DOHH2 (cell line): ENCODE measurements around the gene SORBS2.

ENCODE experiments used
- EZH2phosphoT487 ChIP-seq: fragments of 200-600 bp; sonication (generic); IDR thresholded peaks from 2 replicates; pipeline ENCODE4 v1.6.1; 2017; ENCODE audit warnings: borderline replicate concordance, mild to moderate bottlenecking, antibody characterized with exemption, low read length, moderate library complexity, mixed read lengths
- TF ChIP-seq, protein P1 (sequence below): fragments of 200-600 bp; sonication (generic); IDR thresholded peaks from one replicate; pipeline ENCODE4 v1.5.1; 2014; ENCODE audit warnings: antibody characterized with exemption, mild to moderate bottlenecking, low read depth, low read length; ENCODE audit not compliant: poor library complexity, severe bottlenecking

DNA sequence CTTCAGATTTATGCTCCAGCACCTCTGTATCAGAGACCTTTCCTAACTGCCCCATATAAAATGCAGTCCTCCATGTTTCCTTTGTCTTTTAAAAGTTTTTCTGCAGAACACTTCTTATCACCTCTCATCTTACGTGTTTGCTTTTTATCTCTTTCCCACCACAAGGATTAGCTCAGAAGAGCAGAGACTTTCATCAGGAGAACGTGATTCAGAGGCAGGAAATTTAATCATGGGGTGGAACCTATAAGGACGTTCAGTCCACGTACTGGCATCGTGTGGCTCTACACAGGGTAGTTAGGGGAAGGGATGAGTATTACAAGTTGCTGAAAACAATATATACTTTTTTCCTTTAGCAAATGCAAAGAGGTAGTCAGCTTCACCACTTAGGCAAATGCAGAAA is 98.7 kb downstream of the SORBS2 start:
- TF ChIP-seq, protein P1, sequence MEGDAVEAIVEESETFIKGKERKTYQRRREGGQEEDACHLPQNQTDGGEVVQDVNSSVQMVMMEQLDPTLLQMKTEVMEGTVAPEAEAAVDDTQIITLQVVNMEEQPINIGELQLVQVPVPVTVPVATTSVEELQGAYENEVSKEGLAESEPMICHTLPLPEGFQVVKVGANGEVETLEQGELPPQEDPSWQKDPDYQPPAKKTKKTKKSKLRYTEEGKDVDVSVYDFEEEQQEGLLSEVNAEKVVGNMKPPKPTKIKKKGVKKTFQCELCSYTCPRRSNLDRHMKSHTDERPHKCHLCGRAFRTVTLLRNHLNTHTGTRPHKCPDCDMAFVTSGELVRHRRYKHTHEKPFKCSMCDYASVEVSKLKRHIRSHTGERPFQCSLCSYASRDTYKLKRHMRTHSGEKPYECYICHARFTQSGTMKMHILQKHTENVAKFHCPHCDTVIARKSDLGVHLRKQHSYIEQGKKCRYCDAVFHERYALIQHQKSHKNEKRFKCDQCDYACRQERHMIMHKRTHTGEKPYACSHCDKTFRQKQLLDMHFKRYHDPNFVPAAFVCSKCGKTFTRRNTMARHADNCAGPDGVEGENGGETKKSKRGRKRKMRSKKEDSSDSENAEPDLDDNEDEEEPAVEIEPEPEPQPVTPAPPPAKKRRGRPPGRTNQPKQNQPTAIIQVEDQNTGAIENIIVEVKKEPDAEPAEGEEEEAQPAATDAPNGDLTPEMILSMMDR, result no peak
- TF ChIP-seq EZH2phosphoT487, result no peak
